NCI-H2196 treated with DMSO at 0.1 percent for 48 hours (cell line): Measurements from ENCODE around the gene ZGRF1.
A peak's percentile ranks its signal among the peaks of the same experiment; 100 is the strongest.
"Not testable (repeated sequence)": the region's sequence is repeated elsewhere in the genome, so short reads cannot be mapped to it uniquely, and the experiment has no call there.

ENCODE experiments used
- DNase-seq: peaks from one replicate; lab custom pipeline; 2025; ENCODE audit not compliant: unreplicated experiment; lab: John Stamatoyannopoulos, UW

The ZGRF1 gene

GRCh38 chr4:112636688-112637551, at the start of gene ZGRF1, which contains the start of gene LARP7:
Gene ZGRF1, minus strand, starts transcription at chr4:112636909. Its CDS starts 3,733 bp downstream, at chr4:112633176.
Gene LARP7, plus strand, starts transcription at chr4:112637143. Its CDS starts 7,527 bp downstream, at chr4:112644670.
- DNase-seq = peak; percentile 84

- no peak for DNase-seq
These were observed 44.3 kb upstream of the ZGRF1 start for GRCh38 chr4:112680996-112681395.

- no peak for DNase-seq
These were observed 40.9 kb upstream of the ZGRF1 start for GRCh38 chr4:112677519-112678091.

- DNase-seq = no peak
These were observed 37.7 kb upstream of the ZGRF1 start for GRCh38 chr4:112674376-112674775.

GRCh38 chr4:112673686-112674085, 37.0 kb upstream of the ZGRF1 start:
- no peak for DNase-seq

GRCh38 chr4:112673076-112673475, 36.4 kb upstream of the ZGRF1 start:
- no peak for DNase-seq

GRCh38 chr4:112668131-112668530, 31.4 kb upstream of the ZGRF1 start:
- DNase-seq = no peak

- DNase-seq = no peak
These were observed 27.9 kb upstream of the ZGRF1 start for GRCh38 chr4:112664611-112665010.

GRCh38 chr4:112656115-112656514, 19.4 kb upstream of the ZGRF1 start:
- DNase-seq = not testable (repeated sequence)

GRCh38 chr4:112655270-112655669, 18.6 kb upstream of the ZGRF1 start:
- no peak for DNase-seq

- no peak for DNase-seq
These were observed 15.5 kb upstream of the ZGRF1 start for GRCh38 chr4:112652216-112652615.

- no peak for DNase-seq
These were observed 14.9 kb upstream of the ZGRF1 start for GRCh38 chr4:112651641-112652040.

GRCh38 chr4:112650332-112650731, 13.6 kb upstream of the ZGRF1 start:
- no peak for DNase-seq

GRCh38 chr4:112649055-112649408, 12.3 kb upstream of the ZGRF1 start:
- DNase-seq = no peak

- DNase-seq = no peak
These were observed 11.8 kb upstream of the ZGRF1 start for GRCh38 chr4:112648263-112649054.

- DNase-seq = no peak
These were observed 11.1 kb upstream of the ZGRF1 start for GRCh38 chr4:112647785-112648184.

- DNase-seq = no peak
These were observed 10.2 kb upstream of the ZGRF1 start for GRCh38 chr4:112646632-112647537.

- DNase-seq = no peak
These were observed 9.0 kb upstream of the ZGRF1 start for GRCh38 chr4:112645541-112646329.

GRCh38 chr4:112644595-112645535, 8.2 kb upstream of the ZGRF1 start:
- not testable (repeated sequence) for DNase-seq
